Neural progenitor cell (in vitro differentiated cells): ENCODE results near the gene SLCO1B1. TPM values are rescaled to one million over a fixed set of nuclear protein-coding genes. Genes with fewer than 3 reads are reported as not detected.

Experiments
- DNase-seq: peaks from one replicate; pipeline ENCODE4 v3.0.0-alpha.2; 2016; ENCODE audit warnings: low spot score
- H2AFZ ChIP-seq: fragments of 200-600 bp; sonication (generic); replicated peaks from 2 replicates; pipeline ENCODE4 v1.6.1; 2016; ENCODE audit warnings: antibody characterized with exemption
- H3F3A ChIP-seq: fragments of 200-600 bp; sonication (generic); 2 replicates; pipeline ENCODE4 v1.6.1; 2016; ENCODE audit warnings: antibody characterized with exemption, low read depth
- H3K27ac ChIP-seq: fragments of 200-600 bp; sonication (generic); 2 replicates; pipeline ENCODE4 v1.5.1; 2016; ENCODE audit warnings: mild to moderate bottlenecking
- H3K27me3 ChIP-seq: fragments of 200-600 bp; sonication (generic); 2 replicates; pipeline ENCODE4 v1.6.1; 2016; ENCODE audit warnings: mild to moderate bottlenecking, moderate library complexity
- H3K36me3 ChIP-seq: fragments of 200-600 bp; sonication (generic); 2 replicates; pipeline ENCODE4 v1.5.1; 2016
- H3K4me1 ChIP-seq: fragments of 200-600 bp; sonication (generic); 2 replicates; pipeline ENCODE4 v1.6.1; 2016; ENCODE audit warnings: mixed run types
- H3K4me2 ChIP-seq: fragments of 200-600 bp; sonication (generic); 2 replicates; pipeline ENCODE4 v1.6.1; 2016
- H3K4me3 ChIP-seq: fragments of 200-600 bp; sonication (generic); 2 replicates; pipeline ENCODE4 v1.5.1; 2016
- H3K79me2 ChIP-seq: fragments of 200-600 bp; sonication (generic); 2 replicates; pipeline ENCODE4 v1.6.1; 2016; ENCODE audit warnings: low read depth
- H3K9ac ChIP-seq: fragments of 200-600 bp; sonication (generic); 2 replicates; pipeline ENCODE4 v1.6.1; 2016
- H3K9me3 ChIP-seq: fragments of 200-600 bp; sonication (generic); 2 replicates; pipeline ENCODE4 v1.5.1; 2016; ENCODE audit warnings: low read depth
- H4K20me1 ChIP-seq: fragments of 200-600 bp; sonication (generic); 2 replicates; pipeline ENCODE4 v1.6.1; 2016; ENCODE audit warnings: low read depth
- H3K27ac Mint-ChIP-seq: 3 replicates; pipeline ENCODE4 v1.8.0; 2021; ENCODE audit warnings: mixed read lengths
- H3K27me3 Mint-ChIP-seq: 2 replicates; pipeline ENCODE4 v1.8.0; 2022; ENCODE audit warnings: low read depth, mild to moderate bottlenecking, inconsistent platforms, moderate library complexity, mixed read lengths; ENCODE audit not compliant: insufficient read depth
- H3K36me3 Mint-ChIP-seq: 3 replicates; pipeline ENCODE4 v1.8.0; 2021; ENCODE audit warnings: mixed read lengths
- H3K4me1 Mint-ChIP-seq: 3 replicates; pipeline ENCODE4 v1.8.0; 2021; ENCODE audit warnings: mixed read lengths
- H3K4me3 Mint-ChIP-seq: 3 replicates; pipeline ENCODE4 v1.8.0; 2021; ENCODE audit warnings: mild to moderate bottlenecking, moderate library complexity, mixed read lengths
- H3K9me3 Mint-ChIP-seq: 3 replicates; pipeline ENCODE4 v1.8.0; 2020; ENCODE audit warnings: mixed read lengths
- EZH2 ChIP-seq: fragments of 200-600 bp; sonication (generic); IDR thresholded peaks from 2 replicates; pipeline ENCODE4 v1.6.1; 2017; ENCODE audit warnings: antibody characterized with exemption, mild to moderate bottlenecking, moderate library complexity
- EZH2phosphoT487 ChIP-seq: fragments of 200-600 bp; sonication (generic); IDR thresholded peaks from 2 replicates; pipeline ENCODE4 v1.6.1; 2017; ENCODE audit warnings: antibody characterized with exemption
- total RNA-seq: library from RNA; depleted of rRNA; stranded (reverse); fragments of >200 nt; gene quantifications from 2 replicates; pipeline ENCODE4 v1.2.3, GENCODE V29; 2015; ENCODE audit warnings: low replicate concordance
- TF ChIP-seq, protein P1 (sequence below): fragments of 200-600 bp; sonication (generic); IDR thresholded peaks from 2 replicates; pipeline ENCODE4 v1.5.1; 2017; ENCODE audit warnings: antibody characterized with exemption, mild to moderate bottlenecking

The SLCO1B1 gene
- total RNA-seq, 1 donor from 2014 or later, result not detected

DNA sequence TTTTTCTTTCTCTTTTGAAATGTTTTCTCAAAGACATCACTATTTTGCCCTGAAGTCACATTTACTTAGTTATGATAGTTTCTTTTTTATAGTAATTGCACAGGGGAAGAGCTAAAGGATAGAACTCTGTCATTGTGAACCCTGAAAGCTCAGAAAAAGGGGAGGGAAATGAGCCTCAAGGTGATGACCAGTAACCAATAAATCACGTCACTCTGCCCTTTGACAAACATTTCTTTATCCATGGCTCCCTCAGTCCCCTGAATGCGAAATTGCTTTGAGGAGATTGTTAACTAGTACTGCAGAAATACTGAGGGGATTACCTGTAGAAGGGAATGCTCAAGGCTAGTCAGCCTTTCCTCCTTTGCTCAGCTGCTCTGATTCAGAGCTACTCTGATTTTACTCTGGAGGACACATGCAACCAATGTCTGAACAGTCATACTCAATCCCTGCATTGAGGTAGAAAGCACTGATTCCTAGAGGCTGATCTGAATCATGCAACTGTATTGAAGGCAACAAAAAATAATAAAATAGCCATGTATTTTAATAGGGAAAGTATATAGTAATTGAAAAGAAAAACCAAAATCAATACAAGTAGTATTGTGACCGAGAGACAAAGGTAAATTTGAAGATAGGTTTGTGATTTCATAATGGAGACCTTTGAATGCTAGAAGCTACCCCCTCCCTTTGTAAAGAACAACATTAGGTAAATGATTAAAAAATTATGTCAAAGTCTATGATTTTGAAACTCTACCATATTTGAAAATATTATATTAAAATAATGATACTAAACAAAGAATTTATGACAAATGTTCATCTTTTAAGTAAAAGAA is 24.7 kb downstream of the SLCO1B1 start:
- H3K36me3 ChIP-seq, result no peaks in the 10 kb centered on the region
- DNase-seq, result no peak
- no peak overlapping the region for H2AFZ ChIP-seq

DNA sequence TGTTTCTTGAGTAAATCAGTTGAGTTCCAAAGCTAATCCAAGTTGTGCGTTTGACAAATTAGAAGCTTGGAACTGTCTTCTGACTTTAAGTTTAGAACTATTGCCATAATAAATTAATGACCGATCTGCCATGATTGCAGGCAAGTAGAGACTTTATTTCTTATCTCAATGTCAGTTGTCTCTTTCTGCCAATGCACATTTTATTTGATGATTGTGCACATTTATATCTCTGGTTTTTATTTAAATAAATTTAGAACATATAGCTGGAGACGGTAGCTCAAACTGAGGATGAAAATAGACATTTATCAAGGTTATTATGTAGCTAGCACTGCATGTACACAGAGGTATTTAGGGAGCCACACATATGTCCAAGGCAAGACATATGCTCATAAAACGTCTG is 34.1 kb downstream of the SLCO1B1 start:
- H3K27ac Mint-ChIP-seq, result no peak overlapping the region
- Histone ChIP-seq H3K4me1 (no peaks in the 10 kb centered on the region), H3F3A (no peaks in the 10 kb centered on the region), H2AFZ (no peak overlapping the region), H3K79me2 (no peaks in the 10 kb centered on the region), H3K9me3 (no peaks in the 10 kb centered on the region), H3K9ac (no peak overlapping the region), H3K36me3 (no peaks in the 10 kb centered on the region), H3K4me3 (no peak overlapping the region), H4K20me1 (no peaks in the 10 kb centered on the region), H3K4me2 (no peak overlapping the region), H3K27me3 (no peaks in the 10 kb centered on the region), H3K27ac (no peak overlapping the region)
- H3K27me3 Mint-ChIP-seq, result peaks cover 2% of the 10 kb centered on the region
- peaks cover 3% of the 10 kb centered on the region for H3K9me3 Mint-ChIP-seq
- H3K36me3 Mint-ChIP-seq, result no peaks in the 10 kb centered on the region
- TF ChIP-seq EZH2, result no peak
- TF ChIP-seq, protein P1, sequence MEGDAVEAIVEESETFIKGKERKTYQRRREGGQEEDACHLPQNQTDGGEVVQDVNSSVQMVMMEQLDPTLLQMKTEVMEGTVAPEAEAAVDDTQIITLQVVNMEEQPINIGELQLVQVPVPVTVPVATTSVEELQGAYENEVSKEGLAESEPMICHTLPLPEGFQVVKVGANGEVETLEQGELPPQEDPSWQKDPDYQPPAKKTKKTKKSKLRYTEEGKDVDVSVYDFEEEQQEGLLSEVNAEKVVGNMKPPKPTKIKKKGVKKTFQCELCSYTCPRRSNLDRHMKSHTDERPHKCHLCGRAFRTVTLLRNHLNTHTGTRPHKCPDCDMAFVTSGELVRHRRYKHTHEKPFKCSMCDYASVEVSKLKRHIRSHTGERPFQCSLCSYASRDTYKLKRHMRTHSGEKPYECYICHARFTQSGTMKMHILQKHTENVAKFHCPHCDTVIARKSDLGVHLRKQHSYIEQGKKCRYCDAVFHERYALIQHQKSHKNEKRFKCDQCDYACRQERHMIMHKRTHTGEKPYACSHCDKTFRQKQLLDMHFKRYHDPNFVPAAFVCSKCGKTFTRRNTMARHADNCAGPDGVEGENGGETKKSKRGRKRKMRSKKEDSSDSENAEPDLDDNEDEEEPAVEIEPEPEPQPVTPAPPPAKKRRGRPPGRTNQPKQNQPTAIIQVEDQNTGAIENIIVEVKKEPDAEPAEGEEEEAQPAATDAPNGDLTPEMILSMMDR, result no peak
- no peak for TF ChIP-seq EZH2phosphoT487
- H3K4me1 Mint-ChIP-seq, result no peaks in the 10 kb centered on the region
- DNase-seq, result no peak
- H3K4me3 Mint-ChIP-seq, result no peak overlapping the region

More for the DNA sequence above, 24.7 kb downstream of the SLCO1B1 start:
- TF ChIP-seq EZH2phosphoT487, result no peak
- TF ChIP-seq, protein P1, result no peak
- no peak for TF ChIP-seq EZH2
- Mint-ChIP-seq H3K27ac (no peak overlapping the region), H3K4me1 (no peaks in the 10 kb centered on the region), H3K4me3 (no peak overlapping the region), H3K27me3 (peaks cover 2% of the 10 kb centered on the region), H3K36me3 (no peaks in the 10 kb centered on the region), H3K9me3 (no peaks in the 10 kb centered on the region)
- no peaks in the 10 kb centered on the region for H3K79me2 ChIP-seq
- no peak overlapping the region for H3K4me3 ChIP-seq
- no peaks in the 10 kb centered on the region for H3F3A ChIP-seq
- no peaks in the 10 kb centered on the region for H3K9me3 ChIP-seq
- no peak overlapping the region for H3K27ac ChIP-seq
- no peaks in the 10 kb centered on the region for H4K20me1 ChIP-seq
- H3K9ac ChIP-seq, result no peak overlapping the region
- H3K4me2 ChIP-seq, result no peak overlapping the region
- H3K4me1 ChIP-seq, result no peaks in the 10 kb centered on the region
- H3K27me3 ChIP-seq, result no peaks in the 10 kb centered on the region

DNA sequence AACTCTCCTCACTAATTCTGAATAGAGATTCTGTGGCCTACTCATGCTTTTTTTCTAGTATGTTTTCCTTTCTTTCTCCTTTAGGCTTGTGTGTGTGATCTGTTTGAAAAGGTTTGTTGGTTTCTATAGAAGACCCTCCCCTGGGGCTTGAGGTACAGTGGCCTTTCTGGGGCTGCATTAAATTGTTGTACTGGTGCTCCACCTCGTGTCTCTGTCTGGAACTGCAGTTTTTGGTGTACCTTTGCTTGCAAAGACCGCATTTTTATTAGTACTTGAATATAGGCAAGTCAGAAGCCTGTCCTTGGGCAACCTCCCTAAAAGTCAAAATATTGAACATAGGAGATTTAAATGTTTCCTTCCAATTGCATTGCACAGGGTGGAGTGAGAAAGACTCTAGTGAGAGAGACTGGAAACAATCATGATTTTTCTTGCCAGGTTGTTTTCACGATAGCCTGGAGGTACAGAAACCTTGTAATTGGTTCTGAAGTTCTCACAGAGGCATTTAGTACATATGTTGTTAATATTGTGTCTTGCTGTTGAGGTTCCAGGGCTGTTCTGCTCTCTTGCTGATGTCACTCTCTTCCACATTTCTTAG is 39.0 kb downstream of the SLCO1B1 start:
- Mint-ChIP-seq H3K27me3 (no peaks in the 10 kb centered on the region), H3K36me3 (no peaks in the 10 kb centered on the region), H3K27ac (no peak overlapping the region), H3K9me3 (peaks cover 3% of the 10 kb centered on the region), H3K4me1 (no peaks in the 10 kb centered on the region), H3K4me3 (no peak overlapping the region)
- peak; percentile 86 for DNase-seq
- Histone ChIP-seq H3K9me3 (no peaks in the 10 kb centered on the region), H3K27ac (no peak overlapping the region), H3K9ac (no peak overlapping the region), H3K27me3 (no peaks in the 10 kb centered on the region), H3K36me3 (no peaks in the 10 kb centered on the region), H3K4me1 (no peaks in the 10 kb centered on the region), H3K79me2 (no peaks in the 10 kb centered on the region), H3K4me3 (no peak overlapping the region), H3K4me2 (no peak overlapping the region), H4K20me1 (no peaks in the 10 kb centered on the region), H2AFZ (peak overlapping the region; percentile 6), H3F3A (no peaks in the 10 kb centered on the region)
- TF ChIP-seq, protein P1, result peak; percentile 97
- TF ChIP-seq EZH2, result no peak
